Inflammatory macrophage treated with lipopolysaccharide for 4 hours (primary cell): ENCODE results near the gene RAP1GAP.
A peak's percentile ranks its signal among the peaks of the same experiment; 100 is the strongest.
"Not testable (repeated sequence)": the region's sequence is repeated elsewhere in the genome, so short reads cannot be mapped to it uniquely, and the experiment has no call there.

ENCODE experiments used
- DNase-seq: peaks from one replicate; pipeline ENCODE4 v3.0.0-alpha.2; 2020

Gene RAP1GAP

GRCh38 chr1:21674957-21675356, 5.8 kb upstream of the RAP1GAP start:
- no peak for DNase-seq

GRCh38 chr1:21673853-21674252, 4.7 kb upstream of the RAP1GAP start:
- not testable (repeated sequence) for DNase-seq

- DNase-seq, result peak; percentile 74
Observed at GRCh38 chr1:21673277-21673780, 4.2 kb upstream of the RAP1GAP start.

- DNase-seq, result no peak
Observed at GRCh38 chr1:21672478-21673276, 3.5 kb upstream of the RAP1GAP start.

- no peak for DNase-seq
Observed at GRCh38 chr1:21671915-21672314, 2.8 kb upstream of the RAP1GAP start.

GRCh38 chr1:21670956-21671902, 2.1 kb upstream of the RAP1GAP start:
- no peak for DNase-seq

- DNase-seq, result no peak
Observed at GRCh38 chr1:21670059-21670881, 1.1 kb upstream of the RAP1GAP start.

GRCh38 chr1:21668951-21669257, 253 bp downstream of the RAP1GAP start:
- DNase-seq, result no peak

GRCh38 chr1:21668232-21668950, 766 bp downstream of the RAP1GAP start:
- DNase-seq, result no peak

GRCh38 chr1:21667348-21668231, 1.6 kb downstream of the RAP1GAP start:
- DNase-seq, result no peak

- peak; percentile 54 for DNase-seq
Observed at GRCh38 chr1:21666576-21667320, 2.4 kb downstream of the RAP1GAP start.

GRCh38 chr1:21665711-21666575, 3.2 kb downstream of the RAP1GAP start:
- peak; percentile 44 for DNase-seq

- DNase-seq, result no peak
Observed at GRCh38 chr1:21664806-21665588, 4.2 kb downstream of the RAP1GAP start.

GRCh38 chr1:21663951-21664805, 5.0 kb downstream of the RAP1GAP start:
- DNase-seq, result peak; percentile 29

GRCh38 chr1:21663248-21663950, 5.8 kb downstream of the RAP1GAP start:
- DNase-seq, result no peak

- no peak for DNase-seq
Observed at GRCh38 chr1:21662426-21663247, 6.5 kb downstream of the RAP1GAP start.
